PC-3 (cell line): Measurements from ENCODE around the gene FCN3.

Experiments
- CTCF ChIP-seq: fragments of 300-600 bp; sonication (generic); conservative IDR thresholded peaks from 2 replicates; pipeline ENCODE4 v1.5.1; 2017; ENCODE audit warnings: antibody characterized with exemption, low read depth, mild to moderate bottlenecking, low read length
- EZH2 ChIP-seq: fragments of 300-600 bp; sonication (generic); IDR thresholded peaks from one replicate; pipeline ENCODE4 v1.6.1; 2017; ENCODE audit warnings: antibody characterized with exemption, mild to moderate bottlenecking, low read length; ENCODE audit not compliant: unreplicated experiment
- EZH2phosphoT487 ChIP-seq: fragments of 300-600 bp; sonication (generic); IDR thresholded peaks from 2 replicates; pipeline ENCODE4 v1.6.1; 2018; ENCODE audit warnings: mild to moderate bottlenecking, antibody characterized with exemption, low read length, borderline replicate concordance

GRCh38 chr1:27356619-27357280 lies 17.9 kb downstream of the FCN3 start:
- no peak for TF ChIP-seq CTCF
- TF ChIP-seq EZH2 = no peak
- no peak for TF ChIP-seq EZH2phosphoT487
